ENCODE results near the gene CAST.
A peak's percentile ranks its signal among the peaks of the same experiment; 100 is the strongest.

DNA sequence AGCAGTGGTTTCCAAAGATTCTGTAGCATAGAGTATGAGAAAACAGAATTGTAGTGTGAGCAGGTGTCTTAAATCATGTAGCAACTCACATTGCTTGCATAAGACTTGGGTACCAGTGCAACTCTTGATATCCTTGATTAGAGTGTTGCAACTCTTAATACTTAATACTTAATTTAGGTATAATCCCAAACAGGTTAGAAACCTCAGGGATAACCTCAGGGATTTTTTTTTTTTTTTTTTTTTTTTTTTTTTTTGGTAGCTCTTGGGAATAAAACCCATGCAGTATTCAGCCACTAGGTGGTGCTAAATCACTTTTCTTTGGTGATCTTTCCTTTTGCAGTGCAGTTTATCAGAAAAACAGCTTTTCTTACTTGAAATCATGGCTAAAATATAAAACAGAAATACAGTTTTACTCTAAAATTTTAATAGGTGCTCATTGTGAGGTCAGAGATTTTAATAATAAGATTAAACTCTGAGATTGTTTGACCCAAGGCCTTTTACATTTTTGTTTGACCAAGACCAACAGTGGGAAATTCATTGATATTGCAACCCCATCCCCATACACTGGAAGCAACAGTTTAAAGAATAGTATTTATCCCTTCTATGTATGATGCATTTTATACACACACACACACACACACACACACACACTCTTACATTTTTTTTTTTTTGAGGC is 90.3 kb downstream of the CAST start:
- TF ChIP-seq, protein P1, sequence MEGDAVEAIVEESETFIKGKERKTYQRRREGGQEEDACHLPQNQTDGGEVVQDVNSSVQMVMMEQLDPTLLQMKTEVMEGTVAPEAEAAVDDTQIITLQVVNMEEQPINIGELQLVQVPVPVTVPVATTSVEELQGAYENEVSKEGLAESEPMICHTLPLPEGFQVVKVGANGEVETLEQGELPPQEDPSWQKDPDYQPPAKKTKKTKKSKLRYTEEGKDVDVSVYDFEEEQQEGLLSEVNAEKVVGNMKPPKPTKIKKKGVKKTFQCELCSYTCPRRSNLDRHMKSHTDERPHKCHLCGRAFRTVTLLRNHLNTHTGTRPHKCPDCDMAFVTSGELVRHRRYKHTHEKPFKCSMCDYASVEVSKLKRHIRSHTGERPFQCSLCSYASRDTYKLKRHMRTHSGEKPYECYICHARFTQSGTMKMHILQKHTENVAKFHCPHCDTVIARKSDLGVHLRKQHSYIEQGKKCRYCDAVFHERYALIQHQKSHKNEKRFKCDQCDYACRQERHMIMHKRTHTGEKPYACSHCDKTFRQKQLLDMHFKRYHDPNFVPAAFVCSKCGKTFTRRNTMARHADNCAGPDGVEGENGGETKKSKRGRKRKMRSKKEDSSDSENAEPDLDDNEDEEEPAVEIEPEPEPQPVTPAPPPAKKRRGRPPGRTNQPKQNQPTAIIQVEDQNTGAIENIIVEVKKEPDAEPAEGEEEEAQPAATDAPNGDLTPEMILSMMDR (IDR thresholded peaks at IDR 0.05; ENCODE audit: borderline replicate concordance, extremely low read depth, low read length, poor library complexity, severe bottlenecking): peak; percentile 78
- no peak for TF ChIP-seq EZH2 (IDR thresholded peaks at IDR 0.05; ENCODE audit: borderline replicate concordance, low read depth, low read length, severe bottlenecking)

Measured in DND-41 (cell line).